ENCODE results near the gene RNF182.

- TF ChIP-seq, protein P1, sequence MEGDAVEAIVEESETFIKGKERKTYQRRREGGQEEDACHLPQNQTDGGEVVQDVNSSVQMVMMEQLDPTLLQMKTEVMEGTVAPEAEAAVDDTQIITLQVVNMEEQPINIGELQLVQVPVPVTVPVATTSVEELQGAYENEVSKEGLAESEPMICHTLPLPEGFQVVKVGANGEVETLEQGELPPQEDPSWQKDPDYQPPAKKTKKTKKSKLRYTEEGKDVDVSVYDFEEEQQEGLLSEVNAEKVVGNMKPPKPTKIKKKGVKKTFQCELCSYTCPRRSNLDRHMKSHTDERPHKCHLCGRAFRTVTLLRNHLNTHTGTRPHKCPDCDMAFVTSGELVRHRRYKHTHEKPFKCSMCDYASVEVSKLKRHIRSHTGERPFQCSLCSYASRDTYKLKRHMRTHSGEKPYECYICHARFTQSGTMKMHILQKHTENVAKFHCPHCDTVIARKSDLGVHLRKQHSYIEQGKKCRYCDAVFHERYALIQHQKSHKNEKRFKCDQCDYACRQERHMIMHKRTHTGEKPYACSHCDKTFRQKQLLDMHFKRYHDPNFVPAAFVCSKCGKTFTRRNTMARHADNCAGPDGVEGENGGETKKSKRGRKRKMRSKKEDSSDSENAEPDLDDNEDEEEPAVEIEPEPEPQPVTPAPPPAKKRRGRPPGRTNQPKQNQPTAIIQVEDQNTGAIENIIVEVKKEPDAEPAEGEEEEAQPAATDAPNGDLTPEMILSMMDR (IDR thresholded peaks at IDR 0.05): no peak
- TF ChIP-seq EZH2 (IDR thresholded peaks at IDR 0.05): no peak
These were observed 17.8 kb upstream of the RNF182 start for GRCh38 chr6:13907001-13907350.
